HepG2 (cell line): ENCODE results near the gene RGS19. TPM values are rescaled to one million over a fixed set of nuclear protein-coding genes. Genes with fewer than 3 reads are reported as not detected.

Experiments
- HNRNPK ChIP-seq: fragments of 200-400 bp; formaldehyde crosslinking; IDR thresholded peaks from 2 replicates; pipeline ENCODE4 v1.6.1; 2018; ENCODE audit warnings: low read length, low read depth, moderate library complexity, mild to moderate bottlenecking; ENCODE audit not compliant: poor library complexity, severe bottlenecking
- HNRNPL ChIP-seq: fragments of 200-400 bp; formaldehyde crosslinking; IDR thresholded peaks from 2 replicates; pipeline ENCODE4 v1.6.1; 2017; ENCODE audit warnings: mild to moderate bottlenecking, low read depth, low read length
- HOXD1 ChIP-seq: sonication (generic); formaldehyde crosslinking; IDR thresholded peaks from 2 replicates; pipeline ENCODE4 v1.5.0; 2020; ENCODE audit warnings: missing genetic modification reagents
- MAFK ChIP-seq, 2 experiments: IDR thresholded peaks in 1 of 2; conservative IDR thresholded peaks in 1 of 2; 2 replicates each; pipeline ENCODE4 v1.6.1; 2011; ENCODE audit warnings: improper control_type of control experiment in 2 of 2, low read length in 2 of 2
- MIXL1 ChIP-seq: IDR thresholded peaks from 2 replicates; pipeline ENCODE4 v1.6.1; 2016
- MTA1 ChIP-seq: sonication (generic); formaldehyde crosslinking; IDR thresholded peaks from 2 replicates; pipeline ENCODE4 v1.4.0; 2020; ENCODE audit warnings: missing genetic modification reagents, mild to moderate bottlenecking, borderline replicate concordance
- NKX3-1 ChIP-seq: sonication (generic); formaldehyde crosslinking; IDR thresholded peaks from 2 replicates; pipeline ENCODE4 v1.5.0; 2020; ENCODE audit warnings: missing genetic modification reagents
- ZEB1 ChIP-seq: IDR thresholded peaks from 2 replicates; pipeline ENCODE4 v1.6.1; 2012; ENCODE audit warnings: mild to moderate bottlenecking, low read depth, inconsistent platforms; ENCODE audit not compliant: insufficient replicate concordance
- ZFP36 ChIP-seq: fragments of 150-350 bp; IDR thresholded peaks from 2 replicates; pipeline ENCODE4 v1.6.1; 2018; ENCODE audit warnings: borderline replicate concordance, low read length, low read depth; ENCODE audit not compliant: partially characterized antibody
- ZNF17 ChIP-seq: sonication (generic); formaldehyde crosslinking; IDR thresholded peaks from 2 replicates; pipeline ENCODE4 v1.5.0; 2020; ENCODE audit warnings: mild to moderate bottlenecking, missing genetic modification reagents
- ZNF253 ChIP-seq: sonication (generic); formaldehyde crosslinking; IDR thresholded peaks from 2 replicates; pipeline ENCODE4 v1.8.0; 2022; ENCODE audit warnings: mild to moderate bottlenecking, missing genetic modification reagents, borderline replicate concordance
- ZNF264 ChIP-seq: sonication (generic); formaldehyde crosslinking; IDR thresholded peaks from 2 replicates; pipeline ENCODE4 v1.4.0; 2020; ENCODE audit warnings: missing genetic modification reagents
- ZNF30 ChIP-seq: sonication (generic); formaldehyde crosslinking; IDR thresholded peaks from 2 replicates; pipeline ENCODE4 v1.5.0; 2020; ENCODE audit warnings: mild to moderate bottlenecking, missing genetic modification reagents
- ZNF33A ChIP-seq: sonication (generic); formaldehyde crosslinking; IDR thresholded peaks from 2 replicates; pipeline ENCODE4 v1.5.1; 2020; ENCODE audit warnings: missing genetic modification reagents, mild to moderate bottlenecking, moderate library complexity, borderline replicate concordance
- ZNF383 ChIP-seq: sonication (generic); formaldehyde crosslinking; IDR thresholded peaks from 2 replicates; pipeline ENCODE4 v1.4.0; 2020; ENCODE audit warnings: missing genetic modification reagents, mild to moderate bottlenecking, borderline replicate concordance
- ZNF724P ChIP-seq: sonication (generic); formaldehyde crosslinking; IDR thresholded peaks from 2 replicates; pipeline ENCODE4 v1.8.0; 2022; ENCODE audit warnings: missing genetic modification reagents, borderline replicate concordance
- ZNF749 ChIP-seq: sonication (generic); formaldehyde crosslinking; IDR thresholded peaks from 2 replicates; pipeline ENCODE4 v1.8.0; 2022; ENCODE audit warnings: mild to moderate bottlenecking, missing genetic modification reagents, moderate library complexity, borderline replicate concordance
- ZSCAN12 ChIP-seq: sonication (generic); formaldehyde crosslinking; IDR thresholded peaks from 2 replicates; pipeline ENCODE4 v1.9.0; 2021; ENCODE audit warnings: mild to moderate bottlenecking, missing genetic modification reagents
- polyA plus RNA-seq, 8 experiments: library from polyadenylated mRNA; depleted of rRNA in 3 of 8; stranded (reverse) in 7 of 8; unstranded in 1 of 8; fragments of >200 nt; fragmentation: Illumina TruSeq in 4 of 8; extraction: Trizol in 4 of 8; gene quantifications; 2 replicates each; pipeline versions ENCODE4 v1.2.1 to v1.2.3, GENCODE V29; 2011 to 2016; ENCODE audit warnings: low read depth in 4 of 8, missing spikeins in 1 of 8, mixed read lengths in 1 of 8; ENCODE audit not compliant: insufficient read depth in 1 of 8
- total RNA-seq, 5 experiments: library from RNA; depleted of rRNA; stranded (reverse); fragments of >200 nt; fragmentation: Illumina TruSeq; extraction: Trizol; gene quantifications; 2 replicates each; pipeline ENCODE4 v1.2.3, GENCODE V29; 2016; ENCODE audit warnings: low read depth in 1 of 5
- TF ChIP-seq, protein P1 (sequence below): IDR thresholded peaks from 2 replicates; pipeline ENCODE4 v1.6.1; 2016
- TF ChIP-seq, protein P2 (sequence below): sonication (generic); IDR thresholded peaks from 2 replicates; pipeline ENCODE4 v1.6.1; 2016; ENCODE audit warnings: low read depth, borderline replicate concordance
- TF ChIP-seq, protein P3 (sequence below): sonication (generic); formaldehyde crosslinking; IDR thresholded peaks from 2 replicates; pipeline ENCODE4 v1.4.0; 2020; ENCODE audit warnings: mild to moderate bottlenecking, missing genetic modification reagents
- TF ChIP-seq, protein P4 (sequence below): conservative IDR thresholded peaks from 2 replicates; pipeline ENCODE4 v1.6.1; 2018; ENCODE audit warnings: missing genetic modification reagents

RGS19 gene
- total and polyA plus RNA-seq, 2 of the 13 experiments (the other 11 are each of a cell fraction or from before 2014, with no cell fraction given) = 10.7 to 11.9 TPM

DNA sequence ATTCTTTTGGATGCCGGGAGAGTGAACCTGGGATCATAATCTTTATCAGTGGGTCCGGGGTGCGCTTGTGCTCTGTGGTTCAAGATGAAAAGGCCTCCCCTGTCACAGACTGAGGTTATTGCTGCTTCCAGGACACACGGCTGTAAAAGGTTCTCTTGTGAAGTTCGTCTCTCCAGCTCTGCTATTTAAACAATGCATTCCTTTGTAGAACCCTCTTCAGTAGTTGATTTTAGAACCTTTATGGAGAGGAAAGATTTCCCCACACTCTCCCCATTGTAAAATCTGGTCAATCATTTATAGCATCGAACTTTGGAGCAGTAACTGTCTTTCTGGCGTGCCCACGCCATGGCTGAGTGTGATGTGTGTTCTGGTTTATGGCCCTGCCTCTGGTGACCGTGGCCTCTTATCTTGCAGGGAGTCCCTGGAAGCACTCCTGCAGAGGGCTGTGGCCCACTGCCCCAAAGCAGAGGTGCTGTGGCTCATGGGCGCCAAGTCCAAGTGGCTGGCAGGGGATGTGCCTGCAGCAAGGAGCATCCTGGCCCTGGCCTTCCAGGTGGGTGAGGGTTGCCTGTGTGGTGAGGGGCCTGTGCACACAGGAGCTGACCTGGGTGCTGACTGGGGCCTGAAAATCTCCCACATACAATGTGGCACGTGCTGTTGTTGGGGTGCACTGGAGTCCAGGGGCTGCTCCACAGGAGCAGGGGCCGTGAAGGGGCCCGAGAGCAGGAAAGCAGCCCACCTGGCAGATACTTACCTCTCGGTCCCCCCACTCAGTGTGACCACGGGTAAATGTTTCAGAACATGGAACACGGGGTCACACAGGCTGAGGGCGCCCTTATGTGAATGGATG lies 55.0 kb downstream of the RGS19 start (continued):
- TF ChIP-seq, protein P1, sequence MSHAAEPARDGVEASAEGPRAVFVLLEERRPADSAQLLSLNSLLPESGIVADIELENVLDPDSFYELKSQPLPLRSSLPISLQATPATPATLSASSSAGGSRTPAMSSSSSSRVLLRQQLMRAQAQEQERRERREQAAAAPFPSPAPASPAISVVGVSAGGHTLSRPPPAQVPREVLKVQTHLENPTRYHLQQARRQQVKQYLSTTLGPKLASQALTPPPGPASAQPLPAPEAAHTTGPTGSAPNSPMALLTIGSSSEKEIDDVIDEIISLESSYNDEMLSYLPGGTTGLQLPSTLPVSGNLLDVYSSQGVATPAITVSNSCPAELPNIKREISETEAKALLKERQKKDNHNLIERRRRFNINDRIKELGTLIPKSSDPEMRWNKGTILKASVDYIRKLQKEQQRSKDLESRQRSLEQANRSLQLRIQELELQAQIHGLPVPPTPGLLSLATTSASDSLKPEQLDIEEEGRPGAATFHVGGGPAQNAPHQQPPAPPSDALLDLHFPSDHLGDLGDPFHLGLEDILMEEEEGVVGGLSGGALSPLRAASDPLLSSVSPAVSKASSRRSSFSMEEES = peak; percentile 66
- TF ChIP-seq ZNF33A (no peak), ZNF253 (peak; percentile 77; the same call in 1 of the 2 replicates), ZNF30 (CRISPR knock-in tag) (no peak), ZNF724P (CRISPR knock-in tag) (peak; percentile 25; the same call in 1 of the 2 replicates), HOXD1 (0 out of 2 replicates have a peak, but pooled peaks have one; percentile 62), HNRNPK (no peak), MIXL1 (CRISPR knock-in tag) (peak; percentile 71), HNRNPL (peak; percentile 98), MAFK (conservative IDR thresholded peaks at IDR 0.05 in 1 of 2, IDR thresholded peaks at IDR 0.05 in 1 of 2; ENCODE audit: low read length in 2 of 2) (no peak), MTA1 (CRISPR knock-in tag) (peak; percentile 96; the same call in 1 of the 2 replicates), ZEB1 (no peak), ZFP36 (no peak), ZNF749 (CRISPR knock-in tag) (peak; percentile 39; the same call in 1 of the 2 replicates), ZNF383 (CRISPR knock-in tag) (peak; percentile 69; the same call in 1 of the 2 replicates), NKX3-1 (no peak), ZNF17 (CRISPR knock-in tag) (no peak), ZSCAN12 (CRISPR knock-in tag) (no peak), ZNF264 (no peak; the same call in 1 of the 2 replicates)
- TF ChIP-seq, protein P2, sequence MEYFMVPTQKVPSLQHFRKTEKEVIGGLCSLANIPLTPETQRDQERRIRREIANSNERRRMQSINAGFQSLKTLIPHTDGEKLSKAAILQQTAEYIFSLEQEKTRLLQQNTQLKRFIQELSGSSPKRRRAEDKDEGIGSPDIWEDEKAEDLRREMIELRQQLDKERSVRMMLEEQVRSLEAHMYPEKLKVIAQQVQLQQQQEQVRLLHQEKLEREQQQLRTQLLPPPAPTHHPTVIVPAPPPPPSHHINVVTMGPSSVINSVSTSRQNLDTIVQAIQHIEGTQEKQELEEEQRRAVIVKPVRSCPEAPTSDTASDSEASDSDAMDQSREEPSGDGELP = no peak
- TF ChIP-seq, protein P3, sequence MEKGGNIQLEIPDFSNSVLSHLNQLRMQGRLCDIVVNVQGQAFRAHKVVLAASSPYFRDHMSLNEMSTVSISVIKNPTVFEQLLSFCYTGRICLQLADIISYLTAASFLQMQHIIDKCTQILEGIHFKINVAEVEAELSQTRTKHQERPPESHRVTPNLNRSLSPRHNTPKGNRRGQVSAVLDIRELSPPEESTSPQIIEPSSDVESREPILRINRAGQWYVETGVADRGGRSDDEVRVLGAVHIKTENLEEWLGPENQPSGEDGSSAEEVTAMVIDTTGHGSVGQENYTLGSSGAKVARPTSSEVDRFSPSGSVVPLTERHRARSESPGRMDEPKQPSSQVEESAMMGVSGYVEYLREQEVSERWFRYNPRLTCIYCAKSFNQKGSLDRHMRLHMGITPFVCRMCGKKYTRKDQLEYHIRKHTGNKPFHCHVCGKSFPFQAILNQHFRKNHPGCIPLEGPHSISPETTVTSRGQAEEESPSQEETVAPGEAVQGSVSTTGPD = peak; percentile 91; the same call in 1 of the 2 replicates
- TF ChIP-seq, protein P4, sequence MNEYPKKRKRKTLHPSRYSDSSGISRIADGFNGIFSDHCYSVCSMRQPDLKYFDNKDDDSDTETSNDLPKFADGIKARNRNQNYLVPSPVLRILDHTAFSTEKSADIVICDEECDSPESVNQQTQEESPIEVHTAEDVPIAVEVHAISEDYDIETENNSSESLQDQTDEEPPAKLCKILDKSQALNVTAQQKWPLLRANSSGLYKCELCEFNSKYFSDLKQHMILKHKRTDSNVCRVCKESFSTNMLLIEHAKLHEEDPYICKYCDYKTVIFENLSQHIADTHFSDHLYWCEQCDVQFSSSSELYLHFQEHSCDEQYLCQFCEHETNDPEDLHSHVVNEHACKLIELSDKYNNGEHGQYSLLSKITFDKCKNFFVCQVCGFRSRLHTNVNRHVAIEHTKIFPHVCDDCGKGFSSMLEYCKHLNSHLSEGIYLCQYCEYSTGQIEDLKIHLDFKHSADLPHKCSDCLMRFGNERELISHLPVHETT (CRISPR knock-in tag) = peak; percentile 7; the same call in 1 of the 2 replicates
